ENCODE results near the gene RAC3. TPM values are rescaled to one million over a fixed set of nuclear protein-coding genes. Genes with fewer than 3 reads are reported as not detected.

Gene RAC3
- total RNA-seq, 1 donor from 2014 or later, result 42.1 TPM

- DNase-seq (ENCODE audit: extremely low read depth, low read depth, low spot score), result no peak
Measured at GRCh38 chr17:81998691-81999438, 32.6 kb upstream of the RAC3 start.

GRCh38 chr17:81999587-81999975 is 31.9 kb upstream of the RAC3 start:
- DNase-seq (ENCODE audit: extremely low read depth, low read depth, low spot score), result no peak

GRCh38 chr17:81999976-82000802 is 31.3 kb upstream of the RAC3 start:
- DNase-seq (ENCODE audit: extremely low read depth, low read depth, low spot score), result no peak

- DNase-seq (ENCODE audit: extremely low read depth, low read depth, low spot score), result no peak
Measured at GRCh38 chr17:82000803-82001570, 30.5 kb upstream of the RAC3 start.

GRCh38 chr17:82001571-82002056 is 29.9 kb upstream of the RAC3 start:
- DNase-seq (ENCODE audit: extremely low read depth, low read depth, low spot score), result no peak

GRCh38 chr17:82003411-82004381 is 27.8 kb upstream of the RAC3 start:
- peak; percentile 56 for DNase-seq (ENCODE audit: extremely low read depth, low read depth, low spot score)

- DNase-seq (ENCODE audit: extremely low read depth, low read depth, low spot score), result no peak
Measured at GRCh38 chr17:82004517-82005455, 26.7 kb upstream of the RAC3 start.

GRCh38 chr17:82005701-82006348 is 25.7 kb upstream of the RAC3 start:
- DNase-seq (ENCODE audit: extremely low read depth, low read depth, low spot score), result no peak

GRCh38 chr17:82006468-82007227 is 24.8 kb upstream of the RAC3 start:
- no peak for DNase-seq (ENCODE audit: extremely low read depth, low read depth, low spot score)

GRCh38 chr17:82007228-82007494 is 24.3 kb upstream of the RAC3 start:
- DNase-seq (ENCODE audit: extremely low read depth, low read depth, low spot score), result no peak

- DNase-seq (ENCODE audit: extremely low read depth, low read depth, low spot score), result no peak
Measured at GRCh38 chr17:82007495-82008257, 23.8 kb upstream of the RAC3 start.

GRCh38 chr17:82008258-82008940 is 23.1 kb upstream of the RAC3 start:
- DNase-seq (ENCODE audit: extremely low read depth, low read depth, low spot score), result no peak

GRCh38 chr17:82008941-82009405 is 22.5 kb upstream of the RAC3 start:
- no peak for DNase-seq (ENCODE audit: extremely low read depth, low read depth, low spot score)

GRCh38 chr17:82009413-82009812 is 22.1 kb upstream of the RAC3 start:
- DNase-seq (ENCODE audit: extremely low read depth, low read depth, low spot score), result no peak

- DNase-seq (ENCODE audit: extremely low read depth, low read depth, low spot score), result no peak
Measured at GRCh38 chr17:82010575-82011525, 20.6 kb upstream of the RAC3 start.
